K562 (cell line): ENCODE data around the gene NOM1. TPM values are rescaled to one million over a fixed set of nuclear protein-coding genes. Genes with fewer than 3 reads are reported as not detected.

Source experiments
- ATAC-seq: fragments of 200-7000 bp; cut with Tn5 transposase; 3 replicates; pipeline ENCODE4 v1.9.1; 2020; ENCODE audit warnings: moderate library complexity
- BruUV-seq: library from RNA; stranded (reverse); fragments of 400-500 nt; replicated peaks from 2 replicates; lab custom pipeline; 2021; lab: Mats Ljungman, UMichigan
- CTCF ChIA-PET: fragments of 300-600 bp; formaldehyde crosslinking; extraction: SDS; loops from one replicate; lab custom pipeline; 2021; ENCODE audit warnings: low intra/inter-chr PET ratio; lab: Yijun Ruan, JAX
- POLR2A ChIA-PET: fragments of 300-600, 350-650 bp; sonication (Branson Sonifier 250); formaldehyde crosslinking; extraction: SDS; loops from one replicate; lab custom pipeline; 2021; ENCODE audit warnings: antibody characterized with exemption, inconsistent platforms; lab: Yijun Ruan, JAX
- DNase-seq, 4 experiments: peaks; one replicate each; pipeline versions ENCODE4 v3.0.0 to v3.0.0-alpha.2; 2011 to 2018; ENCODE audit warnings: low spot score in 3 of 4, mixed read lengths in 3 of 4; ENCODE audit errors: extremely low read depth in 1 of 4
- FAIRE-seq: peaks from 2 replicates; lab custom pipeline; 2011; peaks lifted over from hg19 to GRCh38; lab: Jason Lieb, UNC
- H2AFZ ChIP-seq: 2 replicates; pipeline ENCODE4 v1.6.0; 2011; ENCODE audit warnings: low read depth, low read length, control low read depth, inconsistent platforms
- H3K27ac ChIP-seq: fragments of 200-600 bp; 3 replicates; pipeline ENCODE4 v1.8.0; 2011; ENCODE audit warnings: low read depth, mild to moderate bottlenecking, control low read depth, inconsistent platforms, low read length, moderate library complexity, mixed read lengths; ENCODE audit errors: extremely low read depth
- H3K27me3 ChIP-seq, 2 experiments: fragments of 300-600 bp in 1 of 2; 2 replicates in 1 of 2; 3 replicates in 1 of 2; pipeline versions ENCODE4 v1.6.0 to v1.8.0; 2011; ENCODE audit warnings: inconsistent platforms in 2 of 2, low read length in 2 of 2, mild to moderate bottlenecking in 1 of 2, mixed read lengths in 1 of 2, moderate library complexity in 1 of 2; ENCODE audit not compliant: control insufficient read depth in 2 of 2, insufficient read depth in 2 of 2
- H3K36me3 ChIP-seq: fragments of 300-600 bp; 3 replicates; pipeline ENCODE4 v1.8.0; 2011; ENCODE audit warnings: mild to moderate bottlenecking, low read length, inconsistent platforms; ENCODE audit not compliant: control insufficient read depth, insufficient read depth
- H3K4me1 ChIP-seq, 2 experiments: fragments of 200-600 bp in 1 of 2; replicated peaks in 1 of 2; 2 replicates in 1 of 2; 3 replicates in 1 of 2; pipeline versions ENCODE4 v1.5.1 to v1.8.0; 2011; ENCODE audit warnings: inconsistent platforms in 2 of 2, low read length in 2 of 2, mild to moderate bottlenecking in 1 of 2, mixed read lengths in 1 of 2, moderate library complexity in 1 of 2; ENCODE audit not compliant: control insufficient read depth in 2 of 2, insufficient read depth in 2 of 2
- H3K4me2 ChIP-seq: 2 replicates; pipeline ENCODE4 v1.6.1; 2011; ENCODE audit warnings: low read length, control low read depth, inconsistent platforms, mixed read lengths; ENCODE audit not compliant: insufficient read depth
- H3K4me3 ChIP-seq: fragments of 200-600 bp; sonication (generic), shearing (Covaris generic); 2 replicates; pipeline ENCODE4 v1.5.1; 2016; ENCODE audit warnings: control low read depth, inconsistent platforms
- H3K79me2 ChIP-seq: fragments of 200-600 bp; 3 replicates; pipeline ENCODE4 v1.8.0; 2011; ENCODE audit warnings: low read length, inconsistent platforms; ENCODE audit not compliant: control insufficient read depth, insufficient read depth
- H3K9ac ChIP-seq, 2 experiments: 2 replicates each; pipeline versions ENCODE4 v1.6.0 to v1.6.1; 2011; ENCODE audit warnings: low read depth in 2 of 2, low read length in 2 of 2, control low read depth in 1 of 2, inconsistent platforms in 1 of 2, mild to moderate bottlenecking in 1 of 2, mixed read lengths in 1 of 2; ENCODE audit not compliant: insufficient read depth in 1 of 2
- H3K9me1 ChIP-seq: one replicate; pipeline ENCODE4 v1.6.0; 2011; ENCODE audit warnings: inconsistent platforms, mild to moderate bottlenecking, low read length, moderate library complexity; ENCODE audit not compliant: control insufficient read depth, insufficient read depth
- H3K9me3 ChIP-seq: replicated peaks from 2 replicates; pipeline ENCODE4 v1.5.1; 2011; ENCODE audit warnings: low read depth, low read length, inconsistent platforms; ENCODE audit not compliant: control insufficient read depth, insufficient read depth
- H4K20me1 ChIP-seq: replicated peaks from 2 replicates; pipeline ENCODE4 v1.6.1; 2011; ENCODE audit warnings: low read length, inconsistent platforms, mixed read lengths; ENCODE audit not compliant: control insufficient read depth, insufficient read depth
- ATF3 ChIP-seq, 2 experiments: fragments of 450-650 bp in 1 of 2; sonication (generic) in 1 of 2; formaldehyde crosslinking in 1 of 2; IDR thresholded peaks in 1 of 2; conservative IDR thresholded peaks in 1 of 2; 2 replicates each; pipeline versions ENCODE4 v1.6.1 to v1.8.1; 2016 to 2023; ENCODE audit warnings: mild to moderate bottlenecking in 2 of 2, moderate library complexity in 2 of 2, inconsistent platforms in 1 of 2, missing genetic modification reagents in 1 of 2
- CREB1 ChIP-seq, 2 experiments: sonication (generic) in 1 of 2; formaldehyde crosslinking in 1 of 2; IDR thresholded peaks; 2 replicates each; pipeline versions ENCODE4 v1.6.1 to v1.8.0; 2012 to 2022; ENCODE audit warnings: inconsistent platforms in 1 of 2, mild to moderate bottlenecking in 1 of 2, missing genetic modification reagents in 1 of 2, moderate library complexity in 1 of 2
- KAT7 ChIP-seq: sonication (generic); formaldehyde crosslinking; IDR thresholded peaks from 2 replicates; pipeline ENCODE4 v1.8.0; 2022; ENCODE audit warnings: missing genetic modification reagents, mild to moderate bottlenecking, borderline replicate concordance
- SREBF2 ChIP-seq: sonication (generic); formaldehyde crosslinking; IDR thresholded peaks from 2 replicates; pipeline ENCODE4 v1.4.0; 2020; ENCODE audit warnings: mild to moderate bottlenecking, missing genetic modification reagents
- TBP ChIP-seq: optimal IDR thresholded peaks from 2 replicates; pipeline ENCODE3; 2011; ENCODE audit warnings: low read depth, low read length, improper control_type of control experiment
- U2AF1 ChIP-seq: fragments of 200-400 bp; formaldehyde crosslinking; optimal IDR thresholded peaks from 2 replicates; pipeline ENCODE3; 2017; ENCODE audit warnings: mild to moderate bottlenecking, low read depth, low read length, moderate library complexity
- ZBTB11 ChIP-seq, 3 experiments: fragments of 200-800 bp in 1 of 3; fragments of 250-450 bp in 1 of 3; fragments of 450-650 bp in 1 of 3; sonication (Bioruptor Pico) in 1 of 3; sonication (Bioruptor generic) in 1 of 3; formaldehyde crosslinking in 1 of 3; IDR thresholded peaks; 2 replicates each; pipeline versions ENCODE4 v1.6.1 to v1.8.0; 2016 to 2022; ENCODE audit warnings: mild to moderate bottlenecking in 2 of 3, missing genetic modification characterization in 2 of 3, missing compliant biosample characterization in 1 of 3, moderate library complexity in 1 of 3
- ZNF766 ChIP-seq: fragments of 200-800 bp; sonication (Bioruptor generic); conservative IDR thresholded peaks from 2 replicates; pipeline ENCODE4 v1.6.1; 2016; ENCODE audit warnings: missing genetic modification characterization, missing compliant biosample characterization
- WGBS: fragments of 100-300 bp; shearing (Covaris generic); methylation state at CpG from one replicate; pipeline ENCODE4 v1.1.6; 2016; ENCODE audit warnings: low coverage, mixed read lengths; ENCODE audit not compliant: insufficient coverage; ENCODE audit errors: missing lambda C conversion rate; 5-methylcytosine and 5-hydroxymethylcytosine counted together
- in situ Hi-C: fragments of 300-500 bp; cut with MboI; formaldehyde crosslinking; loops from 4 replicates; pipeline ENCODE4 v1.15.0; 2018; ENCODE audit warnings: inconsistent platforms, mixed read lengths
- intact Hi-C: fragments of 100-400 bp; cut with micrococcal nuclease; formaldehyde crosslinking; loops from 2 replicates; pipeline ENCODE4 v1.14.2; 2022
- polyA plus RNA-seq, 8 experiments: library from polyadenylated mRNA; depleted of rRNA in 4 of 8; stranded (reverse) in 5 of 8; unstranded in 3 of 8; fragments of >200 nt; fragmentation: Nextera tagmentation in 2 of 8; fragmentation: Illumina TruSeq in 1 of 8; extraction: Ambion mirVana in 2 of 8; extraction: Trizol in 1 of 8; gene quantifications; 2 replicates each; pipeline versions ENCODE4 v1.2.1 to v1.2.3, GENCODE V29; 2011 to 2014; ENCODE audit warnings: inconsistent platforms in 1 of 8, missing spikeins in 1 of 8
- total RNA-seq, 7 experiments: library from RNA; depleted of rRNA in 6 of 7; stranded (reverse); fragments of >200 nt in 6 of 7; fragmentation: Illumina TruSeq in 2 of 7; extraction: Trizol in 2 of 7; gene quantifications; 2 replicates each; pipeline versions ENCODE4 v1.2.1 to v1.2.3, GENCODE V29; 2011 to 2021; ENCODE audit warnings: low replicate concordance in 1 of 7

NOM1 gene
- total and polyA plus RNA-seq, 9 of the 15 experiments (the other 6 are each of a cell fraction or from before 2014, with no cell fraction given) = 6.8 to 47.3 (median 37.4) TPM

- H3K4me3 ChIP-seq = no peak overlapping the region
- H3K79me2 ChIP-seq = no peaks in the 10 kb centered on the region
- peaks cover 4 to 32% of the 10 kb centered on the region in 2 experiments; a peak in 3 of 5 replicates for H3K4me1 ChIP-seq
- intact Hi-C loops = no loop called here
- DNase-seq = no peak
- peaks cover 64 to 95% of the 10 kb centered on the region in 2 experiments for H3K27me3 ChIP-seq
- in situ Hi-C loops = no loop called here
- no peak overlapping the region for H3K4me2 ChIP-seq
- ATAC-seq = peak; percentile 5; the same call in 1 of the 3 replicates
- no peaks in the 10 kb centered on the region for H3K9me1 ChIP-seq
- H2AFZ ChIP-seq = peak overlapping the region; percentile 9; the same call in 1 of the 2 replicates
- POLR2A ChIA-PET = interaction anchor here (0.7 kb wide), 1 partner anchor 122 kb away, joined by 3 read pairs; no protein-coding TSS in a partner anchor
- no peaks in the 10 kb centered on the region for H4K20me1 ChIP-seq
- no TSS peak for BruUV-seq
- no peaks in the 10 kb centered on the region for H3K36me3 ChIP-seq
- H3K9ac ChIP-seq = no peak overlapping the region
- CTCF ChIA-PET = no interaction called here
- FAIRE-seq = no peak
- H3K27ac ChIP-seq = no peak overlapping the region
- no peaks in the 10 kb centered on the region for H3K9me3 ChIP-seq
- WGBS = 3% methylated on average over 11 of the region's 11 CpGs
- TF ChIP-seq U2AF1 = no peak
- TF ChIP-seq KAT7 (CRISPR knock-in tag) = no peak
- no peak for TF ChIP-seq ATF3 (IDR thresholded peaks at IDR 0.05)
- no peak for TF ChIP-seq ATF3 (CRISPR knock-in tag; conservative IDR thresholded peaks at IDR 0.05)
- no peak for TF ChIP-seq TBP
- TF ChIP-seq ZBTB11 (CRISPR knock-in tag; IDR thresholded peaks at IDR 0.05) = no peak
- no peak for TF ChIP-seq CREB1 (IDR thresholded peaks at IDR 0.05)
- TF ChIP-seq CREB1 (CRISPR knock-in tag; IDR thresholded peaks at IDR 0.05) = no peak
- no peak for TF ChIP-seq ZNF766
- no peak for TF ChIP-seq SREBF2 (CRISPR knock-in tag)
- TF ChIP-seq, all 486 proteins: peak for 0
Observed at GRCh38 chr7:157016024-157016351, 66.5 kb downstream of the NOM1 start.
